Stimulated activated CD8-positive, alpha-beta memory T cell treated with anti-CD3 and anti-CD28 coated beads, Interleukin-15, amount 100 ng/mL, for 4 hours (primary cell): Measurements from ENCODE around the gene ABHD16B.

Experiments
- DNase-seq, 2 donors: peaks; one replicate each; pipeline ENCODE4 v3.0.0-alpha.2; 2020; ENCODE audit warnings: low read depth in 2 of 2

ABHD16B gene

GRCh38 chr20:63861365-63861934 is at the start of gene ABHD16B:
ABHD16B (plus strand) TSS chr20:63861498; CDS start chr20:63861541, 43 bp downstream.
- DNase-seq = no peak

- no peak for DNase-seq
These were observed 46.2 kb upstream of the ABHD16B start for GRCh38 chr20:63814891-63815614.

DNA sequence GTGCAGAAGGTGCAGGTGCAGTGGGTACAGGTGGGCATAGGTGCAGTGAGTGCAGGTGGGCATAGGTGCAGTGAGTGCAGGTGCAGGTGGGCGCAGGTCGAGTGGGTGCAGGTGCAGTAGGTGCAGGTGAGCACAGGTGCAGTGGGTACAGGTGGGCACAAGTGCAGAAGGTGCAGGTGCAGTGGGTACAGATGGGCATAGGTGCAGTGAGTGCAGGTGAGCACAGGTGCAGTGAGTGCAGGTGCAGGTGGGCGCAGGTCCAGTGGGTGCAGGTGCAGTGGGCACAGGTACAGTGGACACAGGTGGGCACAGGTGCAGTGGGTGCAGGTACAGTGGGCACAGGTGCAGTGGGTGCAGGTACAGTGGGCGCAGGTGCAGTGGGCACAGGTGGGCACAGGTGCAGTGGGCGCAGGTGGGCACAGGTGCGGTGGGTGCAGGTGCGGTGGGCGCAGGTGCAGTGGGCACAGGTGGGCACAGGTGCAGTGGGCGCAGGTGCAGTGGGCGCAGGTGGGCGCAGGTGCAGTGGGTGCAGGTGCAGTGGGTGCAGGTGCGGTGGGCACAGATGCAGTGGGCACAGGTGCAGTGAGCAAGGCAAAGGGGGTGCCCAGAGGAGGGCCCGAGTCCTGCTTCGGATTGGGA is 45.6 kb upstream of the ABHD16B start:
- DNase-seq = no peak

DNA sequence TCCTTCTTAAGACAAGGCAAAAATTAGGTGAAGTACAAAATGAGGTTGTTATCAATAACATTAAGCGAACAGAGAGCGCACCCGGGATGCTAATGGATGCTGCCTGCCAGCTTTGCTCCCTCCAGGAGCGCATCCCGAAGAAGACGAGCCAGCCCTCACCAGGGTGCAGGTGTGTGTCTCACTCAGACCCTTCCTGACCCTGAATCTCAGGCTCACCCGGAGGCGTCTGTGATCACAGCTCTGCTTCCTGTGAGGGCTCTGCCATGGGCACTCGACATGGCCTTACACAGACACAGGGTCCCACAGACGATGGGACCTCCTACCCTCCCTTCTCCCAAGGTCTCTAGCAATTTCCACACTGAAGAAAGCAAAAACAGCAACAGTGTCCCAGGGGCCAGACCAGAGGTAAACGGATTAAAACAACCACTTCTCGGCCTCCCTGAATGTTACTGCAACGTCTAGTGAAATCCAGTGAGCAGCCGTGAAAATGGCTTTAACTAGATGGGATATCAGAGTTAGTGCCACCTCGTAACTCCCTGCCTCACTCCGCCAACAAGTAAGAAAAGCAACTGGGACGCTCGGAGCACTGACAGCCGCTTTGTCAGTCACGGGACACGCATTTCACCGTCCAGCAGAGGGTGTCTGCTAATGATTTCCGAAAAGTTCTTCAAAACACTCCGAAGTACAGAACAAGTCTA is 41.9 kb upstream of the ABHD16B start:
- no peak for DNase-seq

- DNase-seq = no peak
These were observed 39.5 kb upstream of the ABHD16B start for GRCh38 chr20:63821811-63822210.

GRCh38 chr20:63822276-63822696 is 39.0 kb upstream of the ABHD16B start:
- DNase-seq = no peak

DNA sequence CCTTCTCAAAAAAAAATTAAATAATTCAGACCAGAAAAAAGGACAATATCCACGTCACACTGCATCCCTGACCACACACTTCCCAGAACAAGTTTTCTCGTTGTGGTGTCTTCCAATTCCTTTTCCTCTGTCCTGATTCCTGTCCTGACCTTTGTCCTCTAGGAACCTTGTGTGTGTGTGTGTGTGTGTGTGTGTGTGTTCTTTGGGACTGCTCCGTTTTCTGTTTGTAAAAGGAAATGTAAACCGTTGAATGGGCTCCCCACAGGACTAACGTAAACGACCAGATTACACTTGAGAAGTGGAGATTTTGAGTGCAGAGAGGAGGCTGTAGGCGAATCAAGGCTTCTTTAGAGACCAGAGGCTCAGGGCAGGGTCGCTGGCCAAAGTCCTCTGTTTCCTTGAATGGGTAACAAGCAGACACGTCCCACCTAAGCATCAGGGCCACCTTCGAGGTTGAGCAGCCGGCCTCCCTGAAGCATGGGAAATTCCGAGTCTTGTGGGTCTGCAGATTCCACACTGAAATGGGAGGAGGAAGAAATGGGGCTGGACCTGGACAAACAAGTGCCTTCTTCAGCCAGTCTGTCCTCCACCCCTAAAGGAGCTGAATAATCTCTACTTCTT is 37.5 kb upstream of the ABHD16B start:
- no peak for DNase-seq

GRCh38 chr20:63825331-63826118 is 35.8 kb upstream of the ABHD16B start:
- no peak for DNase-seq

DNA sequence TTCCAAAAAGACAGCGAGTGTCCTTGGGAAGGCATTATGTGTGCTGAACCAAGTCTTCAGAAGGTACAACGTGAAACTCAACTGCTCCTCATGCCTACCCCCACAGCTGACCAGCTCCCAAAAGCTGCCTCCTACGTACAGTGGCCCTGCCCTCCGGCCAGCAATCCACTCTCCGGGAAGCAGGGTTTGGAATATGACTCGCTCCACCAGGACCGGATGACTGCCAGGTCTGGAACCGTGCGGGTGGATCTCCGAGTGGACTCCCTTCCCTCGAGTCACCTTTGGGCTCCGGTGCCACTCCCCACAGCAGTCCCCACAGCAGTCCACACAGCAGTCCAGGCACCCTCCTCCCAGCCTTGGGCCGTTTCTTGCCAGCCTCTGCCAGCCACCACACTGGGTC is 34.5 kb upstream of the ABHD16B start:
- no peak for DNase-seq

GRCh38 chr20:63828124-63828523 is 33.2 kb upstream of the ABHD16B start:
- DNase-seq = no peak

- no peak for DNase-seq
These were observed 32.8 kb upstream of the ABHD16B start for GRCh38 chr20:63828545-63828944.

- DNase-seq = no peak
These were observed 32.3 kb upstream of the ABHD16B start for GRCh38 chr20:63828951-63829350.

GRCh38 chr20:63829603-63829944 is 31.7 kb upstream of the ABHD16B start:
- DNase-seq = no peak

DNA sequence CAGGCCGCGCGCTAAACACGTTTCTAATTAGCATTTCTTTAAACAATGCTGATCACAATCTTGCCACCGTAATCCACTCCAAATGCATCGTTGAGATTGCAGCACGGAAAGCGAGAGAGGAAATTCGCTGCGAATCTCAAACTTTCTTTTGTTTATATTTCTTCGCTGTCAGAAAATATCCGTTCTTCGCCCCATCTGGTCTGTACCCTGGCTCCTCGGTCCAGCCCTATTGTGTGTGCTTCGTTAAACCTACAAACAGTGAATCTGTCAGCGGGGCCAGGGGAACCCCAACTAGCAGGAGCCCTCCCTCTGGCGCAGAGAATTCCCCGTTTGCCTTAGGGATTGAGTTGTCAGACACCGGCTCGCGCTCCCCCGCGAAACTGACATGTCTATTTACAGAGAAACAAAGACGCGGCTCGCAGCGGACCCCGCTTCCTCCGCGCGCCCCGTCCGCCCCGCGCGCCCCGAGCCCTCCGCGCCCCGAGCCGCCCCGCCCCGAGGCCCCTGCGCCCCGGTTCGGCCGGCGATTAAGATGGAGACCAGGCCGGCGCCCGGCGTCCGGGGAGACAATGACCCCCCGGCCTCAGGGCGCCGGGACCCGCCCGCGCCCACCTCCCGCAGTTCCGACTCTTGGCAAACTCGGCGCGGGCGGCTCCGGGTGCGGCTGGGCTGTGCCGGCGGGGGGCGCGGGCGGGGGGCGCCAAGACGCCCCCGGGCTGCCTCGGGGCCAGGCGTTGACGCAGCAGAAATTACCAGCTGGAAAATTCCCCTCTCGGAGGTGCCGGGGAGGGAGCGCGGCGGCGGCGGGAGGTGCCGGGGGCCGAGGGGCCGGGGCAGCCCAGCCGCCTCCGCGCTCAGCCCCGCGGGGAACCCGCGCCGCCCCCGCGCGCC is 31.1 kb upstream of the ABHD16B start:
- no peak for DNase-seq

- no peak for DNase-seq
These were observed 30.3 kb upstream of the ABHD16B start, which contains the start of gene ZBTB46 for GRCh38 chr20:63830841-63831588. ZBTB46 (minus strand) TSS chr20:63831264; CDS start chr20:63790757, 40,507 bp downstream.

DNA sequence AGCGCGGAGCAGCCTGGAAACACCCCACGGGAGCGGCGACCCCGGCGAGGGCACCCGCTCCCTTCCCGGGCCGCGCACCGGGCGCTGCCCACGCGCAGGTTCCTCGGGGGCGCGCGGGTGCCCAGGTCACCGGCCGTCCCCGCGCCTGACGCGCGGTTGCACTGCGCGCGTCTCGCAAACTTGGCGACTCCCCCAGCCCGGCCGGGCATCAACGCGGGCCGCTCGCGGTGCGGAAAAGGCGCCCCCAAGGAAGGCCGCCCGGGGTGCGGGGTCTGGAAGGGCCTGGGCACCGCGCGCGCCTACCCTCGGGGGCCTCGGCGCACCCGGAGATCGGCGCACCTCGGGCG is 29.7 kb upstream of the ABHD16B start:
- no peak for DNase-seq

- no peak for DNase-seq
These were observed 29.2 kb upstream of the ABHD16B start for GRCh38 chr20:63831993-63832686.

GRCh38 chr20:63833776-63834490 is 27.4 kb upstream of the ABHD16B start:
- DNase-seq = no peak
